ENCODE data around the gene OSBP.

Gene OSBP

DNA sequence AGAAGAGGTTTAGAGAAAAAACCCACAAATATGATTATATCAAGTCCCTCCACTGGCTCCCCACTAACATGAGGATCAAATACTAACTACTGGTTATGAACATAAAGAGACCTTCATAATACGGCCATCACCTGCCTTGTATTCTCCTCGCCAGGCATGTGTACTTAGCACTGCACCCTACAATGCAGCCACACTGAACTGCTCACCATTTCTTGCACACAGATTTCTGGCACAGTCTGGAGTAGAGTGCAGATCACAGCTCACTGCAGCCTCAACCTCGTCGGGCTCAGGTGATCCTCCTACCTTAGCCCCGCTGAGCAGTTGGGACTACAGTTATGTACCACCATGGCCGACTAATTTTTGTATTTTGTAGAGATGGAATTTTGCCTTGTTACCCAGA is 13.1 kb downstream of the OSBP start:
- DNase-seq (ENCODE audit: low read depth in 3 of 3), result no peak

DNA sequence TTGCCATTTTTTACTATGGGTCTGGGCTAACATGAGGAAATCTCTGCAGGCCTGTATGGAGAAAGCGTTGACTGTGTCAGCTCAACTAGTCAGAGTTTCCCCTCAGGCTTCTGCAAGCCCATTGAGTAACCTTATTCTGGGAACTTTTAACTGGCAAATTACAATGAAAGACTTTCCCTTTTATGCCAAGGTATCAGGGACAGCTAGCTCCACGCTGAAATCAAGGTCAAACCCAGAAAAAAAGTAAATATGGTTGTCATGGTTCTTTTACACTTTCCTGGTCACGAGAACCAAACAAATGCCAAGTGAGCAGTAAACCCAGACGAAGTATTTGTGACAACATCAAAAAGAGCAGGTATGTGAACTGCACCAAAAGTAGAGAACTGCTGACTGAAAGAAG is 13.8 kb downstream of the OSBP start:
- no peak for DNase-seq (ENCODE audit: low read depth in 3 of 3)

DNA sequence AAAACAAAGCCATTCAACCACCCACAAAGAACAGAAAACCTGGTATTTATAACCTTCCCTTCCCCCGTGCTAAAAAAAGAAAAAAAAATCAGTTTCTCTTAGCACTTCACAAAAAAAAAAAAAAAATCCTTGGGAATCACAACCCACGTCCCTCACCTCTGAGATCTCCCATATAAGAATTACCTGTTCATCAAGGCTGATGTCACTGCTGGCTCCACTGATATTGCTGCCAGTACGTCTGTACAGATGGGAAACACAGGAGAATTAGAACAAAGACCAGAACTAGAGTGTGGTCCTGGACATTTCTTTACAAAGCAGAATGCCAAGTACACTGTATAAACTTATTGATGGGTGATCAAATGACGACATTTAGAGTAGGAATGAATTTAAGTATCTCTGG is 14.9 kb downstream of the OSBP start:
- DNase-seq (ENCODE audit: low read depth in 3 of 3), result no peak

DNA sequence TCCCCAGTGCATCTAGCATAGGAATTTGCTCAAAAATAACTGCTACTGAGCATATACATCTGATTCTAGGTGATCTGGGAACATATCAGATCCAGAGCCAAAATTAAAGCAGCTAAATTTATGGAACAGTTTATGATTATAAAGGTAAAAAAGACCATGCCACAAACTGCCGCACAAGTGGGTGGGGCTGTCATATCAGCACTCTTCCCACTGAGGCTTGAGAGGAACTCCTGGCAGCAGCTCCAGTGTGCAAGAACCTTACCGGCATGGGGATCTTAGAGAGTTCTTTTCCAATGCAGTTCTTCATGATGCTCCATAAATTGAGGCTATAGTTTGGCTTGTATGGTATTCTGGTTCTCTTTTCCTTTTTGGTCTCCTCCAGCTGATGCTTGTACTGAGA is 15.3 kb downstream of the OSBP start:
- no peak for DNase-seq (ENCODE audit: low read depth in 3 of 3)

DNA sequence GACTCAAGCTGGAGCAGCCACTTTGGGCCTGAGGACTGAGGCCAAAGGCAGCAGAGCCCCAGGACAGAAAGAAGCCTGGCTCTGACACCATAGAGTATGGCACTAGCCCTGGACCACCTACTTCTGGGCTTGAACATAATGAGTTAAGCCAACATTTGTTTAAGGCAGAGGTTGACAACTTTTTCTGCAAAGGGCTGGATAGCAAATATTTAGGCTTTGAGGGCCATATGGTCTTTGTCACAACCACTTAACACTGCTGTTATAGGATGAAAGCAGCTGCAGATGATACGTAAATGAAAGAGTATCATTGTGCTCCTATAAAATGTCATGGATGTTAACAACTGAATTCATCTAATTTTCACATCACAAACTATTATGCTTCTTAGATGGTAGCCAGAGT is 16.6 kb downstream of the OSBP start:
- no peak for DNase-seq (ENCODE audit: low read depth in 3 of 3)

DNA sequence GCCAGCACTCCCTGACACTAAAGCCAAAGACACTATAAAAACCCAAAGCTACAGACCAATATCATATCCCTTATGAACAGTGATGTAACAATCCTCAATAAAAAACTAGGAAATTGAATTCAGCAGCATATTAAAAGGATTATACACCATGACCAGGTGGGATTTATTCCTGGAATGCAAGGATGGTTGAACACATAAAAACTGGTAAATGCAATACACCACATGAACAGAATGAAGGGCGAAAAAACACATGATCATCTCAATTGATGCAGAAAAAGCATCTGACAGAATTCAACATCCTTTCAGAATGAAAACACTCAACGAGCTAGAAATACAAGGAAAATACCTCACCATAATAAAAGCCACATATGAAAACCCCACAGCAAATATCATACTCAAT is 31.3 kb downstream of the OSBP start:
- DNase-seq (ENCODE audit: low read depth in 3 of 3), result no peak

DNA sequence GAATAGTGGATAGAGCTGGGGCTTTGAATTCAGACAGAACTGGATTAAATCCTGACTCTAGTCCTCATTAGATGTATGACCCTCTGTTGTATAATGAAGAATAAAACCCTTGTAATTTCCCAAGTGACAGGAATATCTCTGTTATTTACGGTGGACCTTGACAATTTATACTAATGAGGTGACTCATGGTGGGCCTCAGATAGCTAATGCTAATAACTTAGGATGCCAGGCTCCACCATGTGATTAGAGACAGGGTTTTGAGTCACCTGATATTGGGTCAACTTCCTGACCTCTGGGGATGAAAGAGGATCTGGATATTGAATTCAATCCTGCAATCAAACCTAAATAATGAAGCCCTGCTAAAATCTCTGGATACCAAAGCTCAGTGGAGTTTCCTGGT is 33.6 kb downstream of the OSBP start:
- DNase-seq (ENCODE audit: low read depth in 3 of 3), result no peak

DNA sequence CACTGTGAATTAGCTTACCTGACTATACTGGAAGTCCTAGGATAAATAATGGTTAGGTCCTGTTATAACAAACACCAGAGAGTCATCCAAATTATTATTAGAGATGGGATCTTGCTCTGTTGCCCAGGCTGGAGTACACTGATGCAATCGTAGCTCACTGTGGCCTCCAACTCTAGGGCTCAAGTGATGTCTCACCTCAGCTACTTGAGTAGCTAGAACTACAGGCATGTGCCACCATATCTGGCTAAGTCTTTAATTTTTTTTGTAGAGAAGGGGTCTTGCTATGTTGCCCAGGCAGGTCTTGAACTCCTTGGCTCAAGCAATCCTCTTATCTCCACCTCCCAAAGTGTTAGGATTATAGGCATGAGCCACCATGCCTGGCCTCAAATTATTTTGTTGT is 37.2 kb downstream of the OSBP start:
- no peak for DNase-seq (ENCODE audit: low read depth in 3 of 3)

DNA sequence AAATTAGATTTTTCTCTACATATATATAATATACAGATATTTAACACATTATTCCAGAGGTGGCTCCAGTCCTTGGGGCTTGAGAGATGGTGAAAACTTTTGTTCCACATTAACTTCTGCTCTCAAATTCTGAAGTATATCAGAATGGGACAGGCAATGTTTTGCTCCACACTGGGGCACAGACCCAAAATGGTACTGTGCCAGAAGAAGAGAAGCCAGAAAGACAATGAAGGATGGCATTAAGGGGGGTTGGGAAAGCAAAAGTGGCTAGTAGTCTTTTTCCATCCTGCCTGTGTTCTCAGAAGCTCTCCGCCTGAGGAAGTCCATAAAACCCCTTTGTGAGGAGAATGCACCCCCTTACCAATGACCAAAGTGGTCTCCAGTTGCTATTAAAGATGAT is 40.1 kb downstream of the OSBP start:
- no peak for DNase-seq (ENCODE audit: low read depth in 3 of 3)

DNA sequence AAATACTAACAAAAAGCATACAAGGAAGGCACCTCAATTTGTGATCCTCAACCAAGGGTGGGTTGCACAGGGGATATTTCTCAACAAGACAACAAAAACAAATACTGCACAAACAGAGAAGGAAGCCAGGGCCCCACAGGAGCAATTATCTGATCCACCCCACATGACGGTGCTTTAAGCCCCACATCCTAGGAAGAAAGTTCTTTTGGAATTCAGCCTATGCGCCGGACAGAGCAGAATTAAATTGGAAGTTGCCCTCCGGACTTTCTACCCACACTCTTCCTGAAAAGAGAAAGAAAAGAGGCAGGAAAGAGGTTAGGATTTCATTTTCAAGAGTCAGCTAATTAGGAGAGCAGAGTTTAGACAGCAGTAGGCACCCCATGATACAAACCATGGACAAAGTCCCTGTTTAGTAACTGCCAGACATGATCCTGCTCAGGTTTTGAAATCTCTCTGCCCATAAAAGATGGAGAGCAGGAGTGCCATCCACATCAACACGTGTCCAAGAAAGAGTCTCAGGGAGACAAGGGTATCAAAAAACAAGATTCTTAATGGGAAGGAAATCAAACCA is 40.6 kb downstream of the OSBP start:
- DNase-seq (ENCODE audit: low read depth in 3 of 3), result no peak

DNA sequence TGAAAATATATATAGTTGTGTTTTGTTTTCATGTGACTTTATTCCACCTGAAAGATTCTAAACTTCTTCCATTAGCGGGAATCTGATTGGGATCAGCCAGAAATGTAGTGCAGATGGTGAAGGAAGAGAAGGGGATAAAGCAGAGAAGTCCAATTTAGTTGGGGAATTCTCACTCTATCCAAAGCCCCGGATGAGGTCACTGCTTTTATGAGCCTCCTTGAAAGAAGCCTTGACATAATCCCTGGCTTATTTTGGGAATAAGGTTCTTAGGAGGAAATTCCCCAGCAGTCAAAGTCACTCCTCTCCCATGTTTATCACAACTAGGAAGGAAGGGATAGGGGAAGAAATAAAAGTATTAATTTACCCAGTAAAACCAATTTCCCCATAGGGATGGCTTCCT is 41.1 kb downstream of the OSBP start:
- DNase-seq (ENCODE audit: low read depth in 3 of 3), result no peak

DNA sequence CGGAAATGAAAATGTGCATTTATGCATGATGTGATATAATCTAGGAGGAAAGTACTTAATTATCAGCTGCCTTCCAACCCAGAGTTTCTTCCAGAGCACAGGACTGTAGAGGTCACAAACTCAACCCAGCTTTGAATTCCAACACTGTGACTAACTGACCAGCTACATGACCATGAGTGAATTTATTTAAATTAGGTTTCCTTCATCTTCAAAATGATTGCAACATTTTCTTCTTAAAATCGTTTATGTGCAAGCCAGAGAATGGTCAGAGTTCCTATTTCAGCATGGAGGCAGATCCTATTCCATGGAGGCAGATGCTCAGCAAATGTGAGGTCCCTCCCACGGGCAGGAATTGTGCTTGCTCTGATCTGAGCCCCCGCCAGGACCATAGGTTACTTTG is 42.4 kb downstream of the OSBP start:
- no peak for DNase-seq (ENCODE audit: low read depth in 3 of 3)

DNA sequence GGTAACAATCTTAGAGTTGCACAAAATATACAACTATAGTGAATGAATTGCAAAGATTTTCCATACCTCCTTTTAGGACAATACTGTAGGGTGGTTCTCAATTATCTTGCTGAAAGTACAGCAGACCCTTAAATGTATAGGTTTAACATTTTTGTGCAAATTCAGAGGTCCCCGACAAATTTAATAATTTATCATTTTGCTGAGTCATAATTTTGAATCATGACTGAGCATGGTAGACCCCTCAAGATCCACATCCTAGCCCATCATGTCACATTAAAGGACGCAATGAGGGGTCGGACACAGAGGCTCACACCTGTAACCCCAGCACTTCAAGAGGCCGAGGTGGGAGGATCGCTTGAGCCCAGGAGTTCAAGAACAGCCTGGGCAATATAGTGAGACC is 43.5 kb downstream of the OSBP start:
- no peak for DNase-seq (ENCODE audit: low read depth in 3 of 3)

DNA sequence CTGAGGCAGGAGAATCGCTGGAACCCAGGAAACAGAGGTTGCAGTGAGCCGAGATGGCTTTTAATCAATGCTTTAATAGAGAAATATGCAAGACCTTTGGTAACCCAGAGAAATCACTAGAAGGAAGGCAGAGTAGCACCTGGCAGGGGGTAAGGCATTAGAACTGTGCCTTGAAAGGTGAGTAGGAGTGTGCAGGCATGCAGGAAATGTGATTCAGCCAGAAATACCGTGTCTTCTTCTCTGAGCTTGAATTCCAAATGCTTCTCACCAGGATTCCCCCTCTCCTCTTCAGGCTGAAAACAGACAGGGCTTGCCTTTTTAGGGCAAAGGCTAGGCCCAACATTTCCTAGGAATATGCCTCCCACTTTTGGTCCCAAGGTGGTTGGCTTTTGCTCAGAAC is 53.3 kb downstream of the OSBP start:
- DNase-seq (ENCODE audit: low read depth in 3 of 3), result no peak

DNA sequence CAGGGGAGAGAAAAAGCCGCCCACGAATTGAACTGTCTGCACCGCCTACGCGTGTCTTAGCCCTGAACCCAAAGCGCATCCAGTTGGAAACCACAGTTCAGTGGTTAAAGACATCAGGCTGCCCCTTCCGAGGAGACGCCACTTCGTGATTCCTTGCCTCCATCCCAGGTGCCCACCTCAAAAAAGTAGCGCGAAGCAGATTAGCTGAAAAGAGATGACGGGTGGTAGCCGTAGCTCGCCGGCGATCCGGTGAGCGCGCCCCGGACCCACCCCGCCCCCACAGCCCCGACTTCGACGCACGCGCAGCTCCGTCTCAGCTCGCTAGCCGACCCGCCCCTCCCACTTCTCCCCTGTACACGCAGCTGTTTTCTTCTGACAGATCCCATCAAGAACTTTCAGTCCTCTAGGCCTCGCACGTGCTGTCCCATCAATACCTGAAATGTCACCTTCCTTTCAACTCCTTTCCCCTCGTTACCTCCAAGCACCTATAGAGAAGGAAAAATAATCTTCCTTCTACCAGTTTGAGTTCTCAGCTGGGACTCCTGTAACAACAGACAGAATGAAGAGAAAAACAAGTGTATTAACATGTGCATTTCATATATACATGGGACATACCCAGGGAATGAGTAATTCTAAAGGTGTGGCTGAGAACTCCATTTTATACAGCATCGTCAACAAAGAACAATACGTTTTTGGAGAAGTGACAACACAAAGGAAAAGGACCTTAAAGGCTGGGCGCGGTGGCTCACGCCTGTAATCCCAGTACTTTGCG is 54.7 kb downstream of the OSBP start:
- DNase-seq (ENCODE audit: low read depth in 3 of 3), result peak; percentile 69 to 87 (median 75)

DNA sequence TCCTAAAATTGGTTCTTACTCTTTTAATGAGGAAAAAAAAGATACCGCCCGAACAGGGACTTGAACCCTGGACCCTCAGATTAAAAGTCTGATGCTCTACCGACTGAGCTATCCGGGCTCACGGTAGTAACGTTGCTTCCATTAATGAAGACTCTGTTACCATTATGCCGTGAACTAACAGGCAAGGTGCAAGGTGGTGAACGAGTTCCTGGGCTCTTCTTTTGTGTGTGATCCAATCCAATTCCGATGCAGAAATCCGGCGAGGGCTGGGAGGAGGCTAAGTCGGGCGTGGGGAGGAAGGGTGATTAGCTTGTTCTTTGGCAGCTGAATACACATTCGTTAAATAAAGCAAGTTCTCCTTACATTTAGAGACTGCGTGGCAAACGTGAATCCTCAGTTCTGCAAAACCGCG is 55.3 kb downstream of the OSBP start:
- DNase-seq (ENCODE audit: low read depth in 3 of 3), result peak; percentile 55 to 73 (median 66)

DNA sequence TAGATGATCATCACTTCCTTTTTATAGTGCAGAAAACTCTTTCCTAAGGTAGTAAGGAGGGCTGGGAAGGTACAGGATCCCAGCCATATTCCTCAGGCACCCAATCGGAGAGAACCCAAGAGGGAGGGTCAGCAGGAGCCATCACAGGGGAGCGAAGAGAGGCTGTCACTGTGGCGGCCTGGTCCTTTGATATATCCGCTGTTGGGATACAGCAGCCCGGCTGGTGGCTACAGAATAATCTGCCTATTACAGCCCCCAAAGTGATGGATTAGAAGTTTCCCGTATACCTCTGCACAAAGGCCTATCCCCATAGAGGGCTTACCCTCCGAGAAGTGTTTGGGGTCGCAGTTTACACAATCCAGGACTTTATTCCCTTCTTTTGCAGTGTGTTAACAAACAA is 55.7 kb downstream of the OSBP start:
- no peak for DNase-seq (ENCODE audit: low read depth in 3 of 3)

DNA sequence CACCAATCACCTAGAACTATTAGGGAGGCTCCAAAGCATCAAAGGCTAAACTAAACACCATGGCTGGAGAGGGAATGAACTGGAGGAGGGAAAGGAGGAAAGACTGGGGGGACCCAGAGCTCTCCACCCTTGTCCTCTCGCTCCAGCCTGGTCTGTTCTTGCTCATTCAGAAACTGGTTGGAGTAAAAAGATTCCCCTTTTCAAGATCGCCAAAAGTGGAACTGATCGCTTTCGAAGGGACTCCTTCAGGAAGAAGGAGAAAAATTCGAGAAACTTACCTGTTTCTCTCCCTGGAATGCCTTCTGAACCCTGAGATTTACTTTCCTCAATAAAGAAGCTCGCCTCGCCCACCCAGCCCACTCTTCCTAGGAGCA is 57.3 kb downstream of the OSBP start:
- DNase-seq (ENCODE audit: low read depth in 3 of 3), result no peak

DNA sequence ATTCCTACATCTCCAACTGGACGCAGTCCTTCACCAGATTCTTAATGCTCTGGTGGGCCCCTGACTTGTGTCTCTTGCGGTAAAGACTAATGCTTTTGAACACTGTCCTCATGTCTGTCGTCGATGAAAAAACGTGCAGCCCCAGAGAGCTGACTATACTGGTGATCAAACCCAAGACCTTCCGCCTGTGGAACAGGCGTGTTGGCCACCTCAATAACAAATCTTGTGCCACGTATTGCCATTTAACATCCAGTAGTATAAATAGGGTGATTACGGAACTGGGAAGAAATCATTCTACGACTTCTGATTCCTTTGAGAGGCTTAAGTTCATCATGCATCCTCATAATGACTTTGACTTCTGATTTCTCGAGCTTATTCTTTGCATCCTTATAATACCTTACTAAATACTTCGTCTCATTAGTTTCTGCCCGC is 58.6 kb downstream of the OSBP start:
- DNase-seq (ENCODE audit: low read depth in 3 of 3), result no peak

DNA sequence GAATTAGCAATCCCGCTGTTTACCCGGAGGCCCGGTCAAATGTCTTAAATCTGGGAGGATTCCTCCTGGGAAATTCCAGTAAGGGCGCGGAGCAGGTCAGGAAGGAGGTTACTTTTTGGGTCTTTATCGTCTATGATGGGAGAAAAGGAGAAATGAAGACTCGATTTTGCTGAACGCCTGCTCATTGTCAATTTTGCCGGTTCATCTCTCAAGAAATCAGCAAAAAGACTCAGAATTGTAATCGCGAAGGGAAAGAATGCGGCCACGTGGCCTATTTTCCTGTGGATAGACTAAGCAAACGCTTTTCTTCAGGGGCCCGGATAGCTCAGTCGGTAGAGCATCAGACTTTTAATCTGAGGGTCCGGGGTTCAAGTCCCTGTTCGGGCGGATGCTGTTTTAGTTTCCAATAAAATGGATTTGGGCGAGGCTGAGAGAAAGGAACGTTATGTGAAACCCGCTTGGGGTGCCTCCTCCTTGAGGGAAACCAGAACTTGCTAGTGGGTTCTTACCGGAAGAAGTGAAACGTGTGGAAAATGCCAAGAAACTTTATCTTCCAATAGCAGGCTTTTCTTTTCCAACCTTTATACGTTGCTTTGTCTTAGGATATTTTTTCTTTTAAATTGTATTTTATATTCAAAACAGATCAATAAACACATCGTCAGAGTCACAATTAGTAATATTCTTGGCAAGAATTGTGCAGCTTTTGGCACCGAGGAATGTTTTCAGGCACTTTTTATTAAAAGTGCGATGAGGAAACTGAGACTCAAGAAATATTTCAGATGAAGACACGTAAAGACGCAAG is 59.3 kb downstream of the OSBP start:
- peak; percentile 60 to 83 (median 71) for DNase-seq (ENCODE audit: low read depth in 3 of 3)

DNA sequence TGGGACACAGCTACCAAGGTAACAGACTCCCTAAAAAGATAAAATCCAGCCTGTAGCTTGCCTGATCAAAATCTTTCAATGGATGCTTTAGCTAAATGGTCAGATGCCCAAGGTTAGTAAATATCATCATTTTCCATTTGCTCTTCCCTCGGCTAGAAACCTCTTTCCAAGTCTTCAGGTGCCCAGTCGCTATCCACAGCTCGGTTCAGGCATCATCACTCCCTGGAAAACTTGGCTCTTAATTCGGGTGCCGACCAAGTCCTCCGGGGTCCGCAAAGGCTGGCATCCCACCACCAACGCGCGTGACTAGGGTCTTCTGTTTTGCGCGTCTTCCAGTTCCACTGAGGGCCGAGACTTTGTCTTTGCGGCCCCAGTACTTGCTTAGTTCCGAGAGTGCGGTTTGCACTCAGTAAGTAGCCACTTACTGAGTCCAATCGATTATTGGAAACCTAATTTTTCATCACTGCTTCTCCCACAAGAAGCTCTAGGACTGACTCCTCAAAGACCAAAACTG is 59.9 kb downstream of the OSBP start:
- no peak for DNase-seq (ENCODE audit: low read depth in 3 of 3)

DNA sequence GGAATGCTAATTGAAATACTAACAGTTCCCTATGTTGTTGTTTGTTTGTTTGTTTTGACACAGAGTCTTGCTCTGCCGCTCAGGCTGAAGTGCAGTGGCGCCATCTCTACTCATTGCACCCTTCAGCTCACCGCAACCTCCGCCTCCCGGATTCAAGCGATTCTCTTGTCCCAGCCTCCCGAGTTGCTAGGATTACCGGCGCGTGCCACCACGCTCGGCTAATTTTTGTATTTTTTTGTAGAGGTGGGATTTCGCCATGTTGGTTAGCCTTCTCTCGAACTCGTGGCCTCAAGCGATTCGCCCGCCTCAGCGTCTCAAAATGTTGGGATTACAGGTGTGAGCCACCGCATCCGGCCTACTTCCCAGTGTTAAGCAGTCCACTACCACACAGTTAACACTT is 62.3 kb downstream of the OSBP start:
- no peak for DNase-seq (ENCODE audit: low read depth in 3 of 3)

DNA sequence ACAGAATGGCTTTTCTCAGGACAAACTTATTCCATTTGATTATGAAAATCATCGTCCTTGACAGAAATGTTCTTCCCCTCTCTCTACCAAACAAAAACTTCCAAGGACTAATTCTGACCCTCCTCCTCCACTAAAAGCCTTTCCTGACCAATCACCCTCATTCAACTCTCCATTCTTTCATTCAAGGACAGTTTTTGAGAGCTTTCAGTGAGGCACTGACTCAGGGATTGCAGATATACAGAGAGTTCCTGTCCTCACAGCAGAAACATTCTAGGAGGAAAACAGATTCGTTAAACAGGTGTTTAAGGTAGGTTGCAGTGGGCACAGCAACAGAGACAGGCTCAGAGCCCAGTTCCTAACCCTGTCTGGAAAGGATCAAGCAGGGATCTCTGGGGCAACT is 62.7 kb downstream of the OSBP start:
- DNase-seq (ENCODE audit: low read depth in 3 of 3), result no peak
